Stimulated activated CD4-positive, alpha-beta T cell treated with anti-CD3 and anti-CD28 coated beads, Interleukin-1b, Interleukin-23, amount 100 ng/mL, for 1 hour (primary cell): Measurements from ENCODE around the gene EIF2S3.
"Not testable (repeated sequence)": the region's sequence is repeated elsewhere in the genome, so short reads cannot be mapped to it uniquely, and the experiment has no call there.

Source experiments
- DNase-seq, 2 donors: peaks; one replicate each; pipeline ENCODE4 v3.0.0-alpha.2; 2020; ENCODE audit warnings: low read depth in 2 of 2

Gene EIF2S3

GRCh38 chrX:24054182-24055042, at the start of gene EIF2S3:
Gene EIF2S3, plus strand, starts transcription at chrX:24054956. Its CDS starts 13 bp downstream, at chrX:24054969.
- DNase-seq, result peak; percentile 56 to 62

GRCh38 chrX:24005028-24005427, 49.7 kb upstream of the EIF2S3 start:
- DNase-seq, result no peak

GRCh38 chrX:24005867-24006266, 48.9 kb upstream of the EIF2S3 start:
- DNase-seq, result no peak

- DNase-seq, result no peak
Measured at GRCh38 chrX:24012266-24012665, 42.5 kb upstream of the EIF2S3 start.

GRCh38 chrX:24014388-24015018, 40.3 kb upstream of the EIF2S3 start:
- no peak for DNase-seq

- DNase-seq, result no peak
Measured at GRCh38 chrX:24017674-24018073, 37.1 kb upstream of the EIF2S3 start.

- no peak for DNase-seq
Measured at GRCh38 chrX:24018809-24019208, 35.9 kb upstream of the EIF2S3 start.

- no peak for DNase-seq
Measured at GRCh38 chrX:24019448-24019847, 35.3 kb upstream of the EIF2S3 start.

- DNase-seq, result no peak
Measured at GRCh38 chrX:24020306-24020876, 34.4 kb upstream of the EIF2S3 start.

GRCh38 chrX:24023544-24023943, 31.2 kb upstream of the EIF2S3 start:
- no peak for DNase-seq

GRCh38 chrX:24023972-24024669, 30.6 kb upstream of the EIF2S3 start:
- no peak for DNase-seq

GRCh38 chrX:24024819-24025740, 29.7 kb upstream of the EIF2S3 start:
- peak; percentile 57 to 61 for DNase-seq

GRCh38 chrX:24025741-24026403, 28.9 kb upstream of the EIF2S3 start:
- DNase-seq, result peak in 1 of 2 donors; percentile 3

GRCh38 chrX:24026432-24026831, 28.3 kb upstream of the EIF2S3 start:
- DNase-seq, result no peak

GRCh38 chrX:24027086-24027485, 27.7 kb upstream of the EIF2S3 start, which contains the start of gene KLHL15:
Gene KLHL15, minus strand, starts transcription at chrX:24027186. Its CDS starts 20,493 bp downstream, at chrX:24006693.
- no peak for DNase-seq

- DNase-seq, result no peak
Measured at GRCh38 chrX:24027985-24028384, 26.8 kb upstream of the EIF2S3 start.

GRCh38 chrX:24030597-24030996, 24.2 kb upstream of the EIF2S3 start:
- no peak for DNase-seq

GRCh38 chrX:24034485-24034884, 20.3 kb upstream of the EIF2S3 start:
- DNase-seq, result no peak

GRCh38 chrX:24037729-24038128, 17.0 kb upstream of the EIF2S3 start:
- DNase-seq, result no peak

- DNase-seq, result not testable (repeated sequence)
Measured at GRCh38 chrX:24046060-24046459, 8.7 kb upstream of the EIF2S3 start.
